Measurements from ENCODE around the gene CYP2U1. TPM values are rescaled to one million over a fixed set of nuclear protein-coding genes. Genes with fewer than 3 reads are reported as not detected.
A peak's percentile ranks its signal among the peaks of the same experiment; 100 is the strongest.

Gene CYP2U1
- total RNA-seq, 1 experiment from 2014 or later, result 2.5 TPM

DNA sequence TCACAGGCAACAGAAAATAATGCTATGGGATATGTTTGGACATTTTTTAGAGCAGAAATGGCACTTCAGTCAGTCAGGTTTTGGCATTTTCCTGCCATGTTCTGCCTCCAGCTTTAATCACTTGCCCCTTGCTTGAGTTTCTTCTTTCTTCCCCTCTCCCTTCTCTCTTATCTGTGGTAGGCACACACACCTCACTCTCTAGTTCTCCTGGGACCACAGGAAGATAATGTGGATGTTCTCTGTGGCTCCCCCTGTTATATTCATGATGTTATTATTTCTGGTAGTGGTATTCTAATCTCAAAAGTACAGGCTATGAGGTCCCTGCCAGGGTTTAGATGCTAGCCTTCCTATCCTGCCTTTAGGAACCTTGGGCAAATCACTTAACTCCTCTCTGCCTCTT, 63.5 kb downstream of the CYP2U1 start:
- H3K9me3 Mint-ChIP-seq (ENCODE audit: unreplicated experiment), result no peaks in the 10 kb centered on the region
- peaks cover 44% of the 10 kb centered on the region for H3K4me1 Mint-ChIP-seq (ENCODE audit: insufficient read depth, unreplicated experiment)
- no peak for DNase-seq (ENCODE audit: unreplicated experiment)
- no peaks in the 10 kb centered on the region for H3K27me3 Mint-ChIP-seq (ENCODE audit: insufficient read depth, unreplicated experiment)
- intact Hi-C loops (cut with micrococcal nuclease), result loop anchor here (5.0 kb wide), 1 partner anchor 63 kb away; the partner anchor contains the start of gene CYP2U1
- H3K36me3 Mint-ChIP-seq (ENCODE audit: insufficient read depth, unreplicated experiment), result peaks cover 14% of the 10 kb centered on the region
- H3K27ac Mint-ChIP-seq (ENCODE audit: low read depth, unreplicated experiment), result no peak overlapping the region
- no peak overlapping the region for H3K4me3 Mint-ChIP-seq (ENCODE audit: unreplicated experiment)
- TF ChIP-seq, protein P1, sequence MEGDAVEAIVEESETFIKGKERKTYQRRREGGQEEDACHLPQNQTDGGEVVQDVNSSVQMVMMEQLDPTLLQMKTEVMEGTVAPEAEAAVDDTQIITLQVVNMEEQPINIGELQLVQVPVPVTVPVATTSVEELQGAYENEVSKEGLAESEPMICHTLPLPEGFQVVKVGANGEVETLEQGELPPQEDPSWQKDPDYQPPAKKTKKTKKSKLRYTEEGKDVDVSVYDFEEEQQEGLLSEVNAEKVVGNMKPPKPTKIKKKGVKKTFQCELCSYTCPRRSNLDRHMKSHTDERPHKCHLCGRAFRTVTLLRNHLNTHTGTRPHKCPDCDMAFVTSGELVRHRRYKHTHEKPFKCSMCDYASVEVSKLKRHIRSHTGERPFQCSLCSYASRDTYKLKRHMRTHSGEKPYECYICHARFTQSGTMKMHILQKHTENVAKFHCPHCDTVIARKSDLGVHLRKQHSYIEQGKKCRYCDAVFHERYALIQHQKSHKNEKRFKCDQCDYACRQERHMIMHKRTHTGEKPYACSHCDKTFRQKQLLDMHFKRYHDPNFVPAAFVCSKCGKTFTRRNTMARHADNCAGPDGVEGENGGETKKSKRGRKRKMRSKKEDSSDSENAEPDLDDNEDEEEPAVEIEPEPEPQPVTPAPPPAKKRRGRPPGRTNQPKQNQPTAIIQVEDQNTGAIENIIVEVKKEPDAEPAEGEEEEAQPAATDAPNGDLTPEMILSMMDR (IDR thresholded peaks at IDR 0.05; ENCODE audit: unreplicated experiment), result no peak
- no TSS peak for BruUV-seq (replicated peaks)
- POLR2A ChIA-PET, result no interaction called here
- CTCF ChIA-PET, result interaction anchor here (0.6 to 1.4 kb wide), 2 partner anchors 25 to 502 kb away, joined by 3 to 4 read pairs; no protein-coding TSS in a partner anchor

DNA sequence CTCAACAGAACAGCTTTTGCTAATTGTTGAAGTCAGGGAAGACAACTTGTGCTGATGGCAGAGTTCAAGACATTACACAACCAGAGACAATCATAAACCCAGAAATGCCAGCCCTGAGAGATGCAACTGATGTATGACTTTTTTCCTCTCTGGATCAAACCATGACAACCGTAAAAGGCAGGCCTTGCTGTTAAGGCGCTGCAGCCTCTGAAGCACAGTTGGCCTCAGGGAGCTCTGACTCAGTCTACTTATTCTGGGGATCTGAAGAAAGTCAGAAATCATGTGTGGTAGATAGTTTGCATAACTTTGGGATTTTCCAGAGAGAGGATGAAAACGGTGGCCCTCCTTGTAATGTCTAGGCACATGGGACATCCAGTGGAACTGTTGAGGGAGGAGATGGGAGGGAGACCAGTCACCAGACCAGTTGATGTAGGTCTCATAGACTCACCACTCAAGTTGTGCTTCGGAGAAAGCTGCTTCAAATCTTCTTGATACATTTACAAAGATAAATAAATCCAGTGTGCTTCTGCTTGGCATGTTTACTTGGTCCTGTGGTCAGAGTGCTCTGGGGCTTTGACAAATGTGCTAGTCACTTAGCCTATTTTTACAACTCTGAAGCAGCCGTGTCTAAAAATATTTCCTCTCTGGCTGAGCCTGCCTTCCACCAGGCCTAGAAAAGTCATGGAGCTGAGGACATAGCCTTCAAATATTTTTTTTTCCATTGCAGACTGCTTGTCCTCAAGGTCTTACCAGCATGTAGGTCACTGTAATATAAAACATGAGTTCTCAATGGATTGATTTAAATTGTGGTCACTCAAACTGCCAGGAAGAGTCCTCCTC, 65.8 kb downstream of the CYP2U1 start:
- Mint-ChIP-seq H3K4me1 (ENCODE audit: insufficient read depth, unreplicated experiment) (peaks cover 50% of the 10 kb centered on the region), H3K27ac (ENCODE audit: low read depth, unreplicated experiment) (peak overlapping the region; percentile 16), H3K36me3 (ENCODE audit: insufficient read depth, unreplicated experiment) (peaks cover 21% of the 10 kb centered on the region), H3K27me3 (ENCODE audit: insufficient read depth, unreplicated experiment) (no peaks in the 10 kb centered on the region), H3K4me3 (ENCODE audit: unreplicated experiment) (no peak overlapping the region), H3K9me3 (ENCODE audit: unreplicated experiment) (peaks cover 7% of the 10 kb centered on the region)
- ChIA-PET POLR2A (no interaction called here), CTCF (interaction anchor here (0.6 to 0.7 kb wide), 2 partner anchors 387 to 575 kb away, joined by 3 read pairs; no protein-coding TSS in a partner anchor)
- intact Hi-C loops (cut with micrococcal nuclease), result no loop called here
- no TSS peak for BruUV-seq (replicated peaks)
- TF ChIP-seq, protein P1 (IDR thresholded peaks at IDR 0.05; ENCODE audit: unreplicated experiment), result no peak
- no peak for DNase-seq (ENCODE audit: unreplicated experiment)

DNA sequence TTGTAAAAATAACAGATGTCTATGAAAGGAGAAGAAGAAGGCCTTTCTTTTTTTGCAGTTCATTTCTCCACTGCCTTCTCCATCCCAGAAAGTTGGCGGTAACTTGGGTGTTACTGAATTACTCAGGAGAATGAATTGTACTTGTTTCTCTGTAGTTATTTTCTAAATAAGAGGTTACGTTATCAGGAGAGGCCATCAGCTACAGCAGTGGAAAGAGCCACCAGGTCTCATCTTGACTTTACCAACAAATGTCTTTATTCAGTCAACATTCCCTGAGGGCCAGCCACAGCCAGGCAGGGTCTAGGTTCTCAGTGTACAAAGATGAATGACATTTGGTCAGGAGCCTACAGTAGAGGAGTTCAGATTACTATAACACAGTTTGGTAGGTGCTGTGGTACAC, 66.4 kb downstream of the CYP2U1 start:
- Mint-ChIP-seq H3K4me3 (ENCODE audit: unreplicated experiment) (no peak overlapping the region), H3K27ac (ENCODE audit: low read depth, unreplicated experiment) (peak overlapping the region; percentile 16), H3K9me3 (ENCODE audit: unreplicated experiment) (peaks cover 7% of the 10 kb centered on the region), H3K4me1 (ENCODE audit: insufficient read depth, unreplicated experiment) (peaks cover 50% of the 10 kb centered on the region), H3K36me3 (ENCODE audit: insufficient read depth, unreplicated experiment) (peaks cover 27% of the 10 kb centered on the region), H3K27me3 (ENCODE audit: insufficient read depth, unreplicated experiment) (no peaks in the 10 kb centered on the region)
- intact Hi-C loops (cut with micrococcal nuclease), result no loop called here
- TF ChIP-seq, protein P1 (IDR thresholded peaks at IDR 0.05; ENCODE audit: unreplicated experiment), result no peak
- POLR2A ChIA-PET, result no interaction called here
- CTCF ChIA-PET, result interaction anchor here (0.6 to 2.0 kb wide), 3 partner anchors 22 to 1706 kb away, joined by 3 to 8 read pairs (median 3); partner anchors contain the start of gene CASP6
- no TSS peak for BruUV-seq (replicated peaks)
- no peak for DNase-seq (ENCODE audit: unreplicated experiment)

DNA sequence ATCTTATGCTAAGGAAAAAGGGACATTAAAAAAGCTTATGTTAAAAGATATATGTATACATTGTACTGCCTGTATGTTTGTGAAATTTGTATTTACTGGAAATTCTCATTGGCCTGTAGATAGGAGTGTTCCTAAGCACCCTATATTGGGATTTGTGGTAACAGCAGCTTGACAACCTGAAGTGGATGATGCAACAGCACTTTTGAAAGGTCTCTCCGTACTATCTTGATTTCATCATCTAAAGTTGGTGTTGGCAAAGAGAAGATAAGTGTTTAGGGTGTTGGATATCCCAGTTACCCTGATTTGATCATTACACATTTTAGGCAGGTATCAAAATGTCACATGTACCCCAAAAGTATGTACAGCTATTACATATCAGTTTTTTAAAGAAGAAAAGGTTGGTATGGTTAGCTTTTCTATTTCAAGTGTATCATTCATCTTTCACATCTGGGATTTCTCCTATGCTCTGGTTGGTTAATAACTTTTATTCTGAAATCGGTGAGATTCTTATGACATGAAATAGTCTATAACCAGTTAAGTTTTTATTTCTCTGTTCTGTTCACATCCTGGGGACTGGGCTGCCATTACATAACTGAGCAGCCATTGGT, 68.7 kb downstream of the CYP2U1 start:
- intact Hi-C loops (cut with micrococcal nuclease), result no loop called here
- BruUV-seq (replicated peaks), result no TSS peak
- Mint-ChIP-seq H3K4me3 (ENCODE audit: unreplicated experiment) (no peak overlapping the region), H3K9me3 (ENCODE audit: unreplicated experiment) (peaks cover 7% of the 10 kb centered on the region), H3K27ac (ENCODE audit: low read depth, unreplicated experiment) (peak overlapping the region; percentile 52), H3K27me3 (ENCODE audit: insufficient read depth, unreplicated experiment) (no peaks in the 10 kb centered on the region), H3K4me1 (ENCODE audit: insufficient read depth, unreplicated experiment) (peaks cover 42% of the 10 kb centered on the region), H3K36me3 (ENCODE audit: insufficient read depth, unreplicated experiment) (peaks cover 20% of the 10 kb centered on the region)
- DNase-seq (ENCODE audit: unreplicated experiment), result peak; percentile 71
- TF ChIP-seq, protein P1 (IDR thresholded peaks at IDR 0.05; ENCODE audit: unreplicated experiment), result no peak
- ChIA-PET CTCF (interaction anchor here (2.0 kb wide), 1 partner anchor 19 kb away, joined by 8 read pairs; no protein-coding TSS in a partner anchor), POLR2A (interaction anchor here (0.6 to 1.8 kb wide), 3 partner anchors 10 to 87 kb away, joined by 4 to 14 read pairs (median 4); partner anchors contain the start of gene HADH)
